Activated CD4-positive, alpha-beta memory T cell treated with anti-CD3 and anti-CD28 coated beads for 36 hours (primary cell): Measurements from ENCODE around the gene NCKAP5. TPM values are rescaled to one million over a fixed set of nuclear protein-coding genes. Genes with fewer than 3 reads are reported as not detected.

Experiments used
- CTCF ChIA-PET: fragments of 350-600 bp; sonication (Branson Sonifier 250); formaldehyde crosslinking; loops from one replicate; lab custom pipeline; 2021; ENCODE audit warnings: antibody characterized with exemption, inconsistent platforms; lab: Charles Lee
- POLR2A ChIA-PET: fragments of 350-600 bp; sonication (Branson Sonifier 250); formaldehyde crosslinking; loops from one replicate; lab custom pipeline; 2021; ENCODE audit warnings: antibody characterized with exemption; lab: Charles Lee
- DNase-seq: peaks from one replicate; pipeline ENCODE4 v3.0.0-alpha.2; 2020
- H3K27ac Mint-ChIP-seq: one replicate; pipeline ENCODE4 v1.8.0; 2021; ENCODE audit warnings: mixed read lengths
- H3K27me3 Mint-ChIP-seq: one replicate; pipeline ENCODE4 v1.8.0; 2021; ENCODE audit warnings: mixed read lengths
- H3K36me3 Mint-ChIP-seq: one replicate; pipeline ENCODE4 v1.8.0; 2021; ENCODE audit warnings: mixed read lengths
- H3K4me1 Mint-ChIP-seq: one replicate; pipeline ENCODE4 v1.8.0; 2021; ENCODE audit warnings: low read depth, mixed read lengths
- H3K4me3 Mint-ChIP-seq: one replicate; pipeline ENCODE4 v1.8.0; 2021; ENCODE audit warnings: mild to moderate bottlenecking, mixed read lengths
- H3K9me3 Mint-ChIP-seq: one replicate; pipeline ENCODE4 v1.8.0; 2021; ENCODE audit warnings: mixed read lengths
- intact Hi-C: fragments of 100-400 bp; cut with micrococcal nuclease; formaldehyde crosslinking; loops from one replicate; pipeline ENCODE4 v1.15.1; 2023
- total RNA-seq, 2 experiments: library from RNA; stranded (reverse); gene quantifications; one replicate each; pipeline ENCODE4 v1.2.3, GENCODE V29; 2021

The NCKAP5 gene
- total RNA-seq, 2 experiments from 2014 or later = not detected

DNA sequence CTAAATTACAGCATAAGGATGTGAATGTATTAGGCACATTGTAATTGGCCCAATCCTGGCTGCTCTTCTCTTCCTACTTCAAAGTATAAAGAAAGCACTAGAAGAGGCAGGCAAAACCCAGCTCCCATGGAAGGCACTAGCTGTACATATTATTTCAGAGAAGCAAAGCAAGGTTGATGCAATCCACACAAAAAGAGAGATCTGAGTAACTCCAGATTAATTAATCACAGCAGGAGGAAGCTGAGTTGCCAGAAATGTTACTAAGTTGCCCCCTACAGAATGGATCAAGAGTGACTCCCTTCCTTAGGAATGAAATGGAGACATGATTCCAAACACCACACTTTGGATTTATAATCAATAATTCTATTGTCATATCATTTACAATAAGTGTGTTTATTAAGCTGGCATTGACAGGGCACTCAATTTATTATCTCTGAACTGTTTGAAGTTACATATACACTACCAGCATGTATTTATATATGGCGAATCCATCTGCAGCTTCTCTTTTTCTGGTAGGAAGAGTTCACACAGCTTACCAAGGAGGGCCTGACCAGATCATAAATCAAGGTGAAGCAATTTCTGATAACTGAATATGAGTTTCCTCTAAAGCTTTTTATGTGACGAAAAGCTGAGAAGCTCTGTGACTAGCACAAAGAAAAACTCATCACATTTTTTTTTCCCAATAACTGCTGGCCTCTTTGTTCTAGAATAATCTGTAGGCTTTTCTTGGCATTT is 505.2 kb downstream of the NCKAP5 start:
- no peak overlapping the region for H3K27ac Mint-ChIP-seq
- H3K9me3 Mint-ChIP-seq = peaks cover 6% of the 10 kb centered on the region
- no peaks in the 10 kb centered on the region for H3K4me1 Mint-ChIP-seq
- H3K4me3 Mint-ChIP-seq = no peak overlapping the region
- ChIA-PET CTCF (no interaction called here), POLR2A (no interaction called here)
- intact Hi-C loops = no loop called here
- no peaks in the 10 kb centered on the region for H3K27me3 Mint-ChIP-seq
- H3K36me3 Mint-ChIP-seq = no peaks in the 10 kb centered on the region
- DNase-seq = no peak

- H3K27me3 Mint-ChIP-seq = no peaks in the 10 kb centered on the region
- H3K36me3 Mint-ChIP-seq = no peaks in the 10 kb centered on the region
- no peak for DNase-seq
- CTCF ChIA-PET = no interaction called here
- peaks cover 6% of the 10 kb centered on the region for H3K9me3 Mint-ChIP-seq
- H3K4me1 Mint-ChIP-seq = no peaks in the 10 kb centered on the region
- intact Hi-C loops = no loop called here
- POLR2A ChIA-PET = no interaction called here
- no peak overlapping the region for H3K4me3 Mint-ChIP-seq
- no peak overlapping the region for H3K27ac Mint-ChIP-seq
These were observed 506.2 kb downstream of the NCKAP5 start for GRCh38 chr2:133061874-133062593.

GRCh38 chr2:133054297-133054696 is 514.0 kb downstream of the NCKAP5 start:
- Mint-ChIP-seq H3K27ac (no peak overlapping the region), H3K9me3 (no peaks in the 10 kb centered on the region), H3K4me3 (no peak overlapping the region), H3K4me1 (no peaks in the 10 kb centered on the region), H3K36me3 (no peaks in the 10 kb centered on the region), H3K27me3 (no peaks in the 10 kb centered on the region)
- CTCF ChIA-PET = no interaction called here
- intact Hi-C loops = no loop called here
- DNase-seq = no peak
- POLR2A ChIA-PET = no interaction called here

- no peak for DNase-seq
- H3K4me1 Mint-ChIP-seq = no peaks in the 10 kb centered on the region
- intact Hi-C loops = no loop called here
- no peak overlapping the region for H3K27ac Mint-ChIP-seq
- H3K4me3 Mint-ChIP-seq = no peak overlapping the region
- ChIA-PET CTCF (no interaction called here), POLR2A (no interaction called here)
- no peaks in the 10 kb centered on the region for H3K9me3 Mint-ChIP-seq
- no peaks in the 10 kb centered on the region for H3K36me3 Mint-ChIP-seq
- H3K27me3 Mint-ChIP-seq = no peaks in the 10 kb centered on the region
These were observed 514.7 kb downstream of the NCKAP5 start for GRCh38 chr2:133053541-133053940.

GRCh38 chr2:133045787-133046186 is 522.5 kb downstream of the NCKAP5 start:
- Mint-ChIP-seq H3K27ac (no peak overlapping the region), H3K4me1 (no peaks in the 10 kb centered on the region), H3K4me3 (no peak overlapping the region), H3K36me3 (no peaks in the 10 kb centered on the region), H3K9me3 (peaks cover 3% of the 10 kb centered on the region), H3K27me3 (no peaks in the 10 kb centered on the region)
- CTCF ChIA-PET = no interaction called here
- POLR2A ChIA-PET = no interaction called here
- intact Hi-C loops = no loop called here
- no peak for DNase-seq

GRCh38 chr2:133044556-133044955 is 523.7 kb downstream of the NCKAP5 start:
- ChIA-PET CTCF (no interaction called here), POLR2A (no interaction called here)
- Mint-ChIP-seq H3K9me3 (peaks cover 4% of the 10 kb centered on the region), H3K27me3 (no peaks in the 10 kb centered on the region), H3K4me3 (no peak overlapping the region), H3K4me1 (no peaks in the 10 kb centered on the region), H3K27ac (no peak overlapping the region), H3K36me3 (no peaks in the 10 kb centered on the region)
- DNase-seq = no peak
- intact Hi-C loops = no loop called here

DNA sequence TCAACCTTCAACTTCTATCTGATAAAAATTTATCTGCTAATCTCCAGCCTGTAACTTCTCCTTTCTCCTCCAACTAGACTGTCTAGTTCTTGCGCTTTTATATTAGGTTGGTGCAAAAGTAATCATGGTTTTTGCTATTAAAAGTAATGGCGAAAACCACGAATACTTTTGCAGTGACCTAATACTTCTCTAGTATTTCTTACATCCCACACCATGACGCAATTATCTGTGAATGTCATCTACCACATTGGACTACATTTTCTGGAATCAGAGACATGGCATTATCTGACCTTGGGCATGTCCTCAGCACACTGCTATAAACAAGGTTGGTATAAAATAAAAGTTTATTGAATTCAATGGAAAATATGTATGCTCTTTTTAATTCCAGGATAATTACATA is 528.1 kb downstream of the NCKAP5 start:
- ChIA-PET CTCF (no interaction called here), POLR2A (no interaction called here)
- H3K27ac Mint-ChIP-seq = no peak overlapping the region
- no peak overlapping the region for H3K4me3 Mint-ChIP-seq
- H3K4me1 Mint-ChIP-seq = no peaks in the 10 kb centered on the region
- peaks cover 13% of the 10 kb centered on the region for H3K9me3 Mint-ChIP-seq
- intact Hi-C loops = no loop called here
- no peaks in the 10 kb centered on the region for H3K36me3 Mint-ChIP-seq
- no peaks in the 10 kb centered on the region for H3K27me3 Mint-ChIP-seq
- no peak for DNase-seq

GRCh38 chr2:133039531-133039930 is 528.7 kb downstream of the NCKAP5 start:
- CTCF ChIA-PET = no interaction called here
- peaks cover 13% of the 10 kb centered on the region for H3K9me3 Mint-ChIP-seq

GRCh38 chr2:133026536-133027177 is 541.6 kb downstream of the NCKAP5 start:
- ChIA-PET CTCF (no interaction called here), POLR2A (no interaction called here)
- no peak for DNase-seq
- H3K9me3 Mint-ChIP-seq = no peaks in the 10 kb centered on the region
- no peaks in the 10 kb centered on the region for H3K36me3 Mint-ChIP-seq
- H3K27me3 Mint-ChIP-seq = peaks cover 1% of the 10 kb centered on the region
- no peaks in the 10 kb centered on the region for H3K4me1 Mint-ChIP-seq
- H3K27ac Mint-ChIP-seq = no peak overlapping the region
- H3K4me3 Mint-ChIP-seq = no peak overlapping the region
- intact Hi-C loops = no loop called here

More at GRCh38 chr2:133039531-133039930, 528.7 kb downstream of the NCKAP5 start:
- H3K4me1 Mint-ChIP-seq = no peaks in the 10 kb centered on the region
- H3K27ac Mint-ChIP-seq = no peak overlapping the region
- no peaks in the 10 kb centered on the region for H3K27me3 Mint-ChIP-seq
- POLR2A ChIA-PET = no interaction called here
- H3K4me3 Mint-ChIP-seq = no peak overlapping the region
- no peaks in the 10 kb centered on the region for H3K36me3 Mint-ChIP-seq
- intact Hi-C loops = no loop called here
- no peak for DNase-seq

DNA sequence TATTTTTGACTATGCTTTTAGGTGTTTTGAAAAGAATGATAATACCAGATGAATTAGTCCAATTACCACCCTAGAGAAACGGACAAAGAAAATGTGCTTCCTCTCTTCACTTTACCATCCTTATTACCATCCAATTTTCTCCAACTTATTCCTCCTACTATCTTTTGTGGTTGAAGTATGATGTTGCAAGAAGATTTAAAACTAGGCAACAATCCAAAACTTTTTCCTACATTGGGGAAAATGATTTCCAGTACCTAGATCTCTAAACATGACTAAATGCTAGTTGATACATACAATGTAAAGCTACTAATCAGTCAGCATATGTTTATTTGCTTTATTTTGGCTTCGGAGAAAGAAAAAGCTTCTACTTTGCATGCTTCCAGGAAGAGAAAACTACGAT is 543.3 kb downstream of the NCKAP5 start:
- no peak overlapping the region for H3K27ac Mint-ChIP-seq
- no peaks in the 10 kb centered on the region for H3K36me3 Mint-ChIP-seq
- peaks cover 1% of the 10 kb centered on the region for H3K27me3 Mint-ChIP-seq
- no peaks in the 10 kb centered on the region for H3K4me1 Mint-ChIP-seq
- intact Hi-C loops = no loop called here
- ChIA-PET CTCF (no interaction called here), POLR2A (no interaction called here)
- no peaks in the 10 kb centered on the region for H3K9me3 Mint-ChIP-seq
- H3K4me3 Mint-ChIP-seq = no peak overlapping the region
- no peak for DNase-seq

GRCh38 chr2:133012847-133013734 is 555.2 kb downstream of the NCKAP5 start:
- intact Hi-C loops = no loop called here
- H3K27ac Mint-ChIP-seq = no peak overlapping the region
- H3K4me3 Mint-ChIP-seq = no peak overlapping the region
- DNase-seq = no peak
- CTCF ChIA-PET = no interaction called here
- no peaks in the 10 kb centered on the region for H3K27me3 Mint-ChIP-seq
- H3K36me3 Mint-ChIP-seq = no peaks in the 10 kb centered on the region
- H3K9me3 Mint-ChIP-seq = peaks cover 11% of the 10 kb centered on the region
- POLR2A ChIA-PET = no interaction called here
- no peaks in the 10 kb centered on the region for H3K4me1 Mint-ChIP-seq

GRCh38 chr2:133004623-133005022 is 563.6 kb downstream of the NCKAP5 start:
- ChIA-PET POLR2A (no interaction called here), CTCF (no interaction called here)
- no peak overlapping the region for H3K27ac Mint-ChIP-seq

More at GRCh38 chr2:133004623-133005022, 563.6 kb downstream of the NCKAP5 start:
- no peaks in the 10 kb centered on the region for H3K36me3 Mint-ChIP-seq
- H3K9me3 Mint-ChIP-seq = peaks cover 27% of the 10 kb centered on the region
- no peak for DNase-seq
- no peaks in the 10 kb centered on the region for H3K27me3 Mint-ChIP-seq
- H3K4me3 Mint-ChIP-seq = no peak overlapping the region
- intact Hi-C loops = no loop called here
- H3K4me1 Mint-ChIP-seq = no peaks in the 10 kb centered on the region
